Measurements from ENCODE around the gene TMEM143.

- TF ChIP-seq CTCF (conservative IDR thresholded peaks at IDR 0.05) (no peak), EZH2 (IDR thresholded peaks at IDR 0.05; ENCODE audit: low read depth) (no peak)
These were observed 20.7 kb downstream of the TMEM143 start for GRCh38 chr19:48342841-48343540.
